Activated CD8-positive, alpha-beta T cell treated with anti-CD3 and anti-CD28 coated beads for 36 hours (primary cell): ENCODE measurements around the gene TLR9. TPM values are rescaled to one million over a fixed set of nuclear protein-coding genes. Genes with fewer than 3 reads are reported as not detected.

ENCODE experiments used
- ATAC-seq: fragments of 200-7000 bp; cut with Tn5 transposase; one replicate; pipeline ENCODE4 v1.10.0; 2021; ENCODE audit warnings: mild to moderate bottlenecking, moderate library complexity
- CTCF ChIA-PET: fragments of 350-600 bp; sonication (Branson Sonifier 250); formaldehyde crosslinking; loops from one replicate; lab custom pipeline; 2021; ENCODE audit warnings: antibody characterized with exemption; lab: Charles Lee
- POLR2A ChIA-PET: fragments of 350-600 bp; sonication (Branson Sonifier 250); formaldehyde crosslinking; loops from one replicate; lab custom pipeline; 2021; ENCODE audit warnings: antibody characterized with exemption; lab: Charles Lee
- DNase-seq: peaks from one replicate; pipeline ENCODE4 v3.0.0-alpha.2; 2020
- H3K27ac Mint-ChIP-seq: one replicate; pipeline ENCODE4 v1.8.0; 2021; ENCODE audit warnings: mild to moderate bottlenecking, mixed read lengths
- H3K27me3 Mint-ChIP-seq: one replicate; pipeline ENCODE4 v1.8.0; 2021; ENCODE audit warnings: mixed read lengths
- H3K36me3 Mint-ChIP-seq: one replicate; pipeline ENCODE4 v1.8.0; 2021; ENCODE audit warnings: low read depth, mixed read lengths
- H3K4me1 Mint-ChIP-seq: one replicate; pipeline ENCODE4 v1.8.0; 2021; ENCODE audit warnings: low read depth, mixed read lengths
- H3K4me3 Mint-ChIP-seq: one replicate; pipeline ENCODE4 v1.8.0; 2021; ENCODE audit warnings: mild to moderate bottlenecking, moderate library complexity, mixed read lengths
- H3K9me3 Mint-ChIP-seq: one replicate; pipeline ENCODE4 v1.8.0; 2021; ENCODE audit warnings: mixed read lengths
- intact Hi-C: fragments of 100-400 bp; cut with micrococcal nuclease; formaldehyde crosslinking; loops from one replicate; pipeline ENCODE4 v1.10.0; 2022
- total RNA-seq, 2 experiments: library from RNA; stranded (reverse); gene quantifications; one replicate each; pipeline ENCODE4 v1.2.3, GENCODE V29; 2021
- TF ChIP-seq, protein P1 (sequence below): fragments of 200-600 bp; IDR thresholded peaks from one replicate; pipeline ENCODE4 v1.8.0; 2022; ENCODE audit warnings: antibody characterized with exemption, mild to moderate bottlenecking

The TLR9 gene
- total RNA-seq, 2 experiments from 2014 or later = 2.0 TPM

GRCh38 chr3:52234516-52235447 is 9.3 kb upstream of the TLR9 start:
- intact Hi-C loops = no loop called here
- ChIA-PET CTCF (interaction anchor here (0.7 to 10.8 kb wide), 11 partner anchors 8 to 104 kb away, joined by 3 to 198 read pairs (median 5); partner anchors contain the start of genes PPM1M, TLR9 and WDR82), POLR2A (interaction anchor here (5.9 to 33.3 kb wide), 3 partner anchors 11 to 43 kb away, joined by 38 to 949 read pairs (median 107); partner anchors contain the start of genes GLYCTK, PPM1M, TLR9 and WDR82)
- DNase-seq (no peak), ATAC-seq (no peak)
- Mint-ChIP-seq H3K4me1 (peaks cover 61% of the 10 kb centered on the region), H3K36me3 (peaks cover 52% of the 10 kb centered on the region), H3K27me3 (no peaks in the 10 kb centered on the region), H3K4me3 (peak overlapping the region; percentile 43), H3K9me3 (no peaks in the 10 kb centered on the region), H3K27ac (peak overlapping the region; percentile 79)
- TF ChIP-seq, protein P1, sequence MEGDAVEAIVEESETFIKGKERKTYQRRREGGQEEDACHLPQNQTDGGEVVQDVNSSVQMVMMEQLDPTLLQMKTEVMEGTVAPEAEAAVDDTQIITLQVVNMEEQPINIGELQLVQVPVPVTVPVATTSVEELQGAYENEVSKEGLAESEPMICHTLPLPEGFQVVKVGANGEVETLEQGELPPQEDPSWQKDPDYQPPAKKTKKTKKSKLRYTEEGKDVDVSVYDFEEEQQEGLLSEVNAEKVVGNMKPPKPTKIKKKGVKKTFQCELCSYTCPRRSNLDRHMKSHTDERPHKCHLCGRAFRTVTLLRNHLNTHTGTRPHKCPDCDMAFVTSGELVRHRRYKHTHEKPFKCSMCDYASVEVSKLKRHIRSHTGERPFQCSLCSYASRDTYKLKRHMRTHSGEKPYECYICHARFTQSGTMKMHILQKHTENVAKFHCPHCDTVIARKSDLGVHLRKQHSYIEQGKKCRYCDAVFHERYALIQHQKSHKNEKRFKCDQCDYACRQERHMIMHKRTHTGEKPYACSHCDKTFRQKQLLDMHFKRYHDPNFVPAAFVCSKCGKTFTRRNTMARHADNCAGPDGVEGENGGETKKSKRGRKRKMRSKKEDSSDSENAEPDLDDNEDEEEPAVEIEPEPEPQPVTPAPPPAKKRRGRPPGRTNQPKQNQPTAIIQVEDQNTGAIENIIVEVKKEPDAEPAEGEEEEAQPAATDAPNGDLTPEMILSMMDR = no peak

DNA sequence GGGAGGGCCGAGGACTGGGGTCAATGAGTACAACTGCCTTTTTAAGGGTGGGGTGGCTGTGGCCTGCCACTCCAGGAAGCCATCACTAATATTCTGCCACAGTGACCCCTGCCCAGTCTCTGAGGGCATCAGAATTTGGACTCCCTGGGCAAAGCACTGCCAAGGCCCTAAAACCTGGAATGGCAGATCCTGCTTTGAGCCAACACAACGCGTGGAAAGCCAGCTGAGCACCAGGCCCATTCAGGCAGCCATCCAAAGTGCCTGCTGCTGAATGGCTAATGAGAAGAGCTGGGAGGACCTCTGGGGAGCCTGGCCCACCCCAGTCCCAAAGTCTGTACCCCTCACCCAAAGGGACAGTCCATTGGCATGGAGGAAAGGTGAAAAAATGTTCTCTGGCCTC is 8.5 kb upstream of the TLR9 start:
- Mint-ChIP-seq H3K4me3 (no peak overlapping the region), H3K4me1 (peaks cover 61% of the 10 kb centered on the region), H3K36me3 (peaks cover 49% of the 10 kb centered on the region), H3K27ac (peak overlapping the region; percentile 79), H3K9me3 (no peaks in the 10 kb centered on the region), H3K27me3 (no peaks in the 10 kb centered on the region)
- DNase-seq (no peak), ATAC-seq (no peak)
- POLR2A ChIA-PET = interaction anchor here (5.9 to 33.3 kb wide), 3 partner anchors 10 to 44 kb away, joined by 38 to 949 read pairs (median 107); partner anchors contain the start of genes GLYCTK, PPM1M, TLR9 and WDR82
- TF ChIP-seq, protein P1 = no peak
- intact Hi-C loops = no loop called here
- CTCF ChIA-PET = interaction anchor here (0.9 to 10.8 kb wide), 7 partner anchors 13 to 105 kb away, joined by 3 to 198 read pairs (median 6); partner anchors contain the start of genes TLR9 and WDR82

GRCh38 chr3:52233108-52233591 is 7.7 kb upstream of the TLR9 start:
- Mint-ChIP-seq H3K27ac (peak overlapping the region; percentile 79), H3K4me1 (peaks cover 59% of the 10 kb centered on the region), H3K9me3 (no peaks in the 10 kb centered on the region), H3K36me3 (peaks cover 44% of the 10 kb centered on the region), H3K4me3 (no peak overlapping the region), H3K27me3 (no peaks in the 10 kb centered on the region)
- no peak for ATAC-seq
- ChIA-PET POLR2A (interaction anchor here (1.1 to 33.3 kb wide), 3 partner anchors 8 to 44 kb away, joined by 3 to 949 read pairs (median 4); partner anchors contain the start of genes GLYCTK and WDR82), CTCF (interaction anchor here (0.6 to 10.8 kb wide), 16 partner anchors 7 to 251 kb away, joined by 3 to 198 read pairs (median 12); partner anchors contain the start of genes GLYCTK, TLR9 and WDR82)
- intact Hi-C loops = no loop called here
- TF ChIP-seq, protein P1 = no peak
- no peak for DNase-seq

DNA sequence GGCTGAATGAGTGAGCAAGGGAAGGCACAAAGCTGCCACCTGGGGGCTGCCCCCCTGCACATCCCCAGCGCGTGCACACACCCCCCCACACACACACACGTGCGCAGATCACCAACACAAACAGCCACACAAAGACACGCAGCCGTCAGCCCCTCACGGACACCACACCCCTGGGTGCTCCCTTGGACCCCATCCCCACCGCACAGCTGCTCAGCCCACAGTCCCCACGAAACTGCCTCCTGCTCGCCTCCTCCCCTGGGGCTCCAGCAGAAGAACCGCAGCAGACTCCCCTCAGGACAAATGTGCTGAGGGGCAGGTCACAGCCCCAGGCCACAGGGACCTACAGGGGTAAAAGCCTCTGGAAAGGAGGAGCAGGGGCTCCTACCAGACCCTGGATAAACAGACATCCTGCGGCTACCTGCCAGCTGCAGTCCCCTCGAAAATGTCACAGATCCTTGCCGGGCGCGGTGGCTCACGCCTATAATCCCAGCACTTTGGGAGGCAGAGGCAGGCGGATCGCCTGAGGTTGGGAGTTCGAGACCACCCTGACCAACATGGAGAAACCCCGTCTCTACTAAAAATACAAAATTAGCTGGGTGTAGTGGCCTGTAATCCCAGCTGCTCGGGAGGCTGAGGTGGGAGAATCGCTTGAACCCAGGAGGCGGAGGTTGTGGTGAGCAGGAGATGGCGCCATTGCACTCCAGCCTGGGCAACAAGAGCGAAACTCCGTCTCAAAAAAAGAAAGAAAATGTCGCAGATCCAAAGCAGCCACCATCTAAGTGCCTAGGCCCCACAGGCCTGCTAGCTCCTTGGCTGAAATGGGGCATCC is 7.0 kb upstream of the TLR9 start:
- Mint-ChIP-seq H3K27ac (peak overlapping the region; percentile 79), H3K27me3 (no peaks in the 10 kb centered on the region), H3K9me3 (no peaks in the 10 kb centered on the region), H3K36me3 (peaks cover 44% of the 10 kb centered on the region), H3K4me3 (peak overlapping the region; percentile 8), H3K4me1 (peaks cover 62% of the 10 kb centered on the region)
- intact Hi-C loops = no loop called here
- POLR2A ChIA-PET = interaction anchor here (1.1 to 33.3 kb wide), 6 partner anchors 9 to 107 kb away, joined by 3 to 949 read pairs (median 4); partner anchors contain the start of genes GLYCTK and WDR82
- DNase-seq (peak; percentile 62), ATAC-seq (peak; percentile 21)
- TF ChIP-seq, protein P1 = peak; percentile 24
- CTCF ChIA-PET = interaction anchor here (0.6 to 10.8 kb wide), 30 partner anchors 8 to 251 kb away, joined by 3 to 198 read pairs (median 5); partner anchors contain the start of genes GLYCTK, TLR9 and WDR82
